ENCODE data around the gene GSK3A.

Gene GSK3A

GRCh38 chr19:42267644-42268141 lies 25.3 kb upstream of the GSK3A start (continued):
- TF ChIP-seq KLF17 (tag by site-specific recombination; IDR thresholded peaks at IDR 0.05) (no peak), ZSCAN30 (tag by site-specific recombination; IDR thresholded peaks at IDR 0.05) (0 out of 2 replicates have a peak, but pooled peaks have one; percentile 10), ZFP69B (tag by site-specific recombination; IDR thresholded peaks at IDR 0.05) (no peak), ZNF423 (tag by site-specific recombination; IDR thresholded peaks at IDR 0.05) (no peak), ZNF623 (tag by site-specific recombination; IDR thresholded peaks at IDR 0.05) (no peak), ZNF791 (tag by site-specific recombination; IDR thresholded peaks at IDR 0.05) (0 out of 2 replicates have a peak, but pooled peaks have one; percentile 24), ZNF837 (tag by site-specific recombination; IDR thresholded peaks at IDR 0.05) (no peak), ZNF112 (tag by site-specific recombination; IDR thresholded peaks at IDR 0.05) (no peak), PRDM6 (tag by site-specific recombination; IDR thresholded peaks at IDR 0.05) (no peak), ZXDB (tag by site-specific recombination; IDR thresholded peaks at IDR 0.05) (no peak), FEZF1 (tag by site-specific recombination; IDR thresholded peaks at IDR 0.05) (no peak), ZNF366 (tag by site-specific recombination; conservative IDR thresholded peaks at IDR 0.05) (no peak), ZNF138 (tag by site-specific recombination; IDR thresholded peaks at IDR 0.05; ENCODE audit: borderline replicate concordance) (no peak), ZNF596 (tag by site-specific recombination; IDR thresholded peaks at IDR 0.05) (no peak), ZNF501 (tag by site-specific recombination; IDR thresholded peaks at IDR 0.05) (no peak), ZNF664 (tag by site-specific recombination; IDR thresholded peaks at IDR 0.05) (no peak), ZNF324 (tag by site-specific recombination; IDR thresholded peaks at IDR 0.05) (no peak), ZNF335 (tag by site-specific recombination; conservative IDR thresholded peaks at IDR 0.05) (no peak), ZSCAN16 (tag by site-specific recombination; IDR thresholded peaks at IDR 0.05) (no peak), ZFHX2 (tag by site-specific recombination; conservative IDR thresholded peaks at IDR 0.05) (peak; percentile 85), ZNF776 (tag by site-specific recombination; IDR thresholded peaks at IDR 0.05; ENCODE audit: borderline replicate concordance) (no peak), ZNF416 (tag by site-specific recombination; IDR thresholded peaks at IDR 0.05) (no peak), ZNF830 (tag by site-specific recombination; IDR thresholded peaks at IDR 0.05; ENCODE audit: low read depth) (no peak), ZNF561 (tag by site-specific recombination; IDR thresholded peaks at IDR 0.05; ENCODE audit: borderline replicate concordance) (no peak; the same call in 1 of the 2 replicates), SP7 (tag by site-specific recombination; IDR thresholded peaks at IDR 0.05) (no peak), ZNF23 (tag by site-specific recombination; IDR thresholded peaks at IDR 0.05; ENCODE audit: borderline replicate concordance) (no peak), ZNF514 (tag by site-specific recombination; IDR thresholded peaks at IDR 0.05) (no peak), ZNF132 (tag by site-specific recombination; IDR thresholded peaks at IDR 0.05; ENCODE audit: borderline replicate concordance) (no peak), ZBTB6 (tag by site-specific recombination; IDR thresholded peaks at IDR 0.05) (no peak), ZSCAN5A (tag by site-specific recombination; IDR thresholded peaks at IDR 0.05) (no peak; the same call in 1 of the 2 replicates), ZBTB8A (tag by site-specific recombination; IDR thresholded peaks at IDR 0.05) (no peak), ZNF777 (tag by site-specific recombination; IDR thresholded peaks at IDR 0.05; ENCODE audit: borderline replicate concordance) (no peak; the same call in 1 of the 2 replicates), ZNF704 (tag by site-specific recombination; IDR thresholded peaks at IDR 0.05) (no peak), ZNF48 (tag by site-specific recombination; IDR thresholded peaks at IDR 0.05) (no peak), GLI4 (tag by site-specific recombination; IDR thresholded peaks at IDR 0.05) (no peak), ZNF529 (tag by site-specific recombination; IDR thresholded peaks at IDR 0.05; ENCODE audit: insufficient replicate concordance) (no peak)
